HK-2 (cell line): ENCODE data around the gene TFEC.
"Not testable (repeated sequence)": the region's sequence is repeated elsewhere in the genome, so short reads cannot be mapped to it uniquely, and the experiment has no call there.

Experiments used
- DNase-seq: peaks from one replicate; pipeline ENCODE4 v3.0.0-alpha.2; 2018; ENCODE audit not compliant: unreplicated experiment

Gene TFEC

DNA sequence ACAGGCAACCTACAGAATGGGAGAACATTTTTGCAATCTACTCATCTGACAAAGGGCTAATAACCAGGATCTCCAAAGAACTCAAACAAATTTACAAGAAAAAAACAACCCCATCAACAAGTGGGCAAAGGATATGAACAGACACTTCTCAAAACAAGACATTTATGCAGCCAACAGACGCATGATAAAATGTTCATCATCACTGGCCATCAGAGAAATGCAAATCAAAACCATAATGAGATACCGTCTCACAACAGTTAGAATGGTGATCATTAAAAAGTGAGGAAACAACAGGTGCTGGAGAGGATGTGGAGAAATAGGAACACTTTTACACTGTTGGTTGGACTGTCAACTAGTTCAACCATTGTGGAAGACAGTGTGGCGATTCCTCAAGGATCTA, 100.8 kb downstream of the TFEC start:
- DNase-seq, result not testable (repeated sequence)

DNA sequence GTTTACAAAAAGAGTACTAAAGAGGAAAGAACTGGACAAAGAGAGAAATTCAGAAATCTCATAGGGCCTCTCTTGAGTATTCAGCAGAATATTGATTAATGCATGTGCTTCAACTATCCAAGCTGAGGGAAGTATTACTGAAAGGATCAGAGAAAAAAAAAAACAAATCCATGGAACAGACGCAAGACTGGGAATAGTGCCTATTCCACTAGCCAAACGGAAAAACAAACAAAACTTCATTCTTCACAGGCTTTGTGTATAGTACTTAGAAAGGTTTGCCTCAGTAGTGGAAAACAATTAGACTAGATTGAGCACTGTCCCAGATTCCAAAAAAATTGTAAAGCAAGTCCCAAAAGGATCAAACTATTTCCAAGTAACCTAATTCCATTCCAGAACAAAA, 106.2 kb downstream of the TFEC start:
- DNase-seq, result no peak

DNA sequence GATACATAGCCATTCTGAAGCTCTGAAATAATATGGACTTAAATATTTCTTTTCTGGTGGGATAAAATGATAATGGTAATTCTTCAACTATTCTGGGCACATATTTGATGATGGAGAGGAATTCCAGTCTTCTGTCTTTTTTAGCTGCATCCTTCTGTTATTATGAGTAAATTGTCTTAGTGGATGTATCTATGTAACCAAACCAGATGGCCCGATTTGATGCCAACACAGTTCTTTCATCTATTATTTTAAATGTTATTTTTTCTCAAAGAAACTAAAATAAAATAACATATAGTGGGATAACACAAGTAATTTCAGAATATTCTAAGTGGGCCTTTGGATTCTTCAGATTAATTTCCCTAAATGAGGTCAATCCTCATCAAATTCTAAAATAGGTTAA, 110.2 kb downstream of the TFEC start:
- no peak for DNase-seq

DNA sequence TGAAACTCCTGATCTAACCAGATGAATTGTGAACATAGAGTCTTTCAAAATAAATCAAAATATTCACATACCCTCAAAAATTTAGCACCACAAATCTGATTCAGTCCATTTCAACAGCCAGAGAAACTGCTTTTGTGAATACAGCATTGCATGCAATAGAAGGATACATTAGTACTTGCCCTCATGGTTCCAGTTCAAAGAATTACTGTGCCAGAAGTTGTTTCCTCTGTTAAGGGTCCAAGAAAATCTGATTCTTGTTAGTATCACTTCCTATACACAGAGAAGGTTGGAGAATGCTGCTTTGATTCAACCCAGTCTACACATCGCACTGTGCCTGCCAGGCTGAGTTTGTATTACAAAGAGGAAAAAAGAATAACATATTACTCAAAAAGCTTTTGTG, 115.6 kb downstream of the TFEC start:
- no peak for DNase-seq

DNA sequence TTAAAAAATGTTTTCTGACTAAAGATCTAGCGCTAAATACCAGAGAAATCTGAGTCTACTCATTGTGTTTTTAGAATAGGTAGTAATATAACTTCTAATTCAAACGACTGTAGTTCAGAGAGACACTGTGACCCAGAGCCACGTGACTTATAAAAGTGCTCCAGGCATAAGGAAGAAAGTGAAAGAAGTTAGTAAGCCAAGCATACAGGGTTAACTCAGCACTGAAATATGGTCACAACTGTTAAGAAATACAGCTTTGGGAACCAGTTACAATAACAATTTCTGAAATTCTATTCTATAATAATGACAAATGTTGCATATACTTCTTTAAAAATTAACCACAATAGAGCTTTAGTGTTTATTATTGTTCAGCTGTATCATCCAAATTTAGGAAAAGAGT, 119.1 kb downstream of the TFEC start:
- no peak for DNase-seq

DNA sequence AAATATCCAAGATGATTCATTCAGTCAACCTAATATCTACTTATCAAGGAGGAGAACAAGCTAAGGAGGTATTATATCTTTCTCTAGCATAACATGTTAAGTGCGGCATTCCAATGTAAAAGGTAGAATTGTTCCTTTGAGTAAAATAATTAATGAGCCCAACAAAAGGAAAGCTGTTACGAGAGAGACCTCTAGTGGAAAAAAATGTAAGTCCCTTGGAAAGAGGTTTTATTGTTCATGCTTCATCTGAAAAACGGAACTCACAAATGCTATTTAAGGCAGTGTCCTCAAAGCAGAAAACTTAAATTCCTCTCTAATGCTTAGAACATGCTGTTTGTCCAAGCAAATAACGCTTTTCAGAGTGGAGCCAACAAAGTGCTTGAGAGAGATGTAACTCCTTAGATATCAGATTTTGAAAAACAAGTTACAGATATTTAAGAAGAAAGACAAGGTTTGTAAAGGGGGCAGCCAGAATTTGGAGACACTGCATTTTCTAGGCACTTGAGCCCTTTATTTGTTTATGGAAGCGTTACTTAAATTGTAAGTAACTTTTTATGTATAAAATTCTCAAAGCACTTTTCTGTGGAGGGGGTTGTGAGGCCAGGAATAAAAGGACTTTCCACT, 119.9 kb downstream of the TFEC start:
- DNase-seq, result no peak

DNA sequence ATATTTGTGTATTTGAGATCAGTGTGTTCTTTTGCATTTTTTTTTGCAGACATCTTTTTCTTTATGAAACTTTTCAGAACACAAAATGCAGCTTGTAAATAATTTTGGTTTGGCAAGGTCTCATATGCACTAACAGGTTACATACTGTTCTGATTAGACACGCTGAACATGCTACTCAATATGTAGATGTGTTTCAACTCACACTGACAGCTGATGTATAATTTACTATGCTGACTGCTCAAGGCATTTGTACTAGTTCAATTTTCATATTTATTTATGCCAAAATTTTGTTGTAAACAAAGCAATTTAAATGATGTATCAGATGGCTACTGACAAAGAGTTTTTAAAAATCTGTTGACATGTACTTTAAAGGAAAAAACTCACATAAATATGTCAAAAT, 123.8 kb downstream of the TFEC start:
- no peak for DNase-seq

DNA sequence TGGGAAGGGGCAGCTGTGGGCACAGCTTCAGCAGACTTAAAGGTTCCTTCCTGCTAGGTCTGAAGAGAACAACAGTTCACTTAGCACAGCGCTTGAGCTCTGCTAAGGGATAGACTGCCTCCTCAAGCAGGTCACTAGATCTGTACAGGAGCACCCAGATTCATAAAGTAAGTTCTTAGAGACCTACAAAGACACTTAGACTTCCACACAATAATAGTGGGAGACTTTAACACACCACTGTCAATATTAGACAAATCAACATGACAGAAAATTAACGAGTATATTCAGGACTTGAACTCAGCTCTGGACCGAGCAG, 140.9 kb downstream of the TFEC start:
- no peak for DNase-seq

DNA sequence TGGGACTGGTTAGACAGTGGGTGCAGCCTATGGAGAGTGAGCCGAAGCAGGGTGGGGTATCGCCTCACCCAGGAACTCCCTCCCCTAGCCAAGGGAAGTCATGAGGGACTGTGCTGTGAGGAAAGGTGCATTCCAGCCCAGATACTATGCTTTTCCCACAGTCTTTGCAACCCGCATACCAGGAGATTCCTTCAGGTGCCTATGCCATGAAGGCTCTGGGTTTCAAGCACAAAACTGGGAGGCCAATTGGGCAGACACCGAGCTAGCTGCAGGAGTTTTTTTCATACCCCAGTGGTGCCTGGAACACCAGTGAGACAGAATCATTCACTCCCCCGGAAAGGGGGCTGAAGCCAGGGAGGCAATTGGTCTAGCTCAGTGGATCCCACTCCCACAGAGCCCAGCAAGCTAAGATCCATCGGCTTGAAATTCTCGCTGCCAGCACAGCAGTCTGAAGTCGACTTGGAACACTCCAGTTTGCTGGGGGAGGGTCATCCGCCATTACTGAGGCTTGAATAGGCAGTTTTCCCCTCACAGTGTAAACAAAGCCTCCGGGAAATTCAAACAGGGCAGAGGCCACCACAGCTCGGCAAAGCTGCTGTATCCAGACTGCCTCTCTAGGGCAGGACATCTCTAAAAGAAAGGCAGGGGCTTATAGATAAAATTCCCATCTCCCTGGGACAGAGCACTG, 141.4 kb downstream of the TFEC start:
- DNase-seq, result no peak

DNA sequence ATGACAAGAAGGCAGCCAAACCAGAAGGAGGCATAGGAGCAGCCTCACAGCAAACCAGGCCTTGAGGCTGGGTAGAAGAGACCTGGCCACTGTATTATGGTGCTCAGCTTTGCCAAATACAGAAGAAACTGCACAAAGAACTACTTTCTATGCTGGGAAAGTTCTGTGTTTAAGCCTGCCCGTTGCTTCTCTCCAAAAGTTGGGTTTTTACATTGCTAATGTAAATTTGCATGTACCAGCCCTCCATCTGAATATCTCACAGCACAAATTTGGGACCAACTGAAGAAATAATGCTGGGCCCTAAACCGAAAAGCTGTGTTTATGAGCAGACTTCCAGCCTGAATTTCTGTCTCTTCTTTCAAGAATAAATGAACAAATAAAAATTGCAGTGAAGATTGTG, 145.0 kb downstream of the TFEC start:
- no peak for DNase-seq
